ENCODE data around the gene ITGA11.

The ITGA11 gene

GRCh38 chr15:68377766-68378165 is 54.2 kb downstream of the ITGA11 start:
- TF ChIP-seq CTCF (IDR thresholded peaks at IDR 0.05; ENCODE audit: insufficient read depth, low read length) = no peak
- no peak for TF ChIP-seq SPI1 (IDR thresholded peaks at IDR 0.05; ENCODE audit: borderline replicate concordance, low read depth)
- TF ChIP-seq, protein P1, sequence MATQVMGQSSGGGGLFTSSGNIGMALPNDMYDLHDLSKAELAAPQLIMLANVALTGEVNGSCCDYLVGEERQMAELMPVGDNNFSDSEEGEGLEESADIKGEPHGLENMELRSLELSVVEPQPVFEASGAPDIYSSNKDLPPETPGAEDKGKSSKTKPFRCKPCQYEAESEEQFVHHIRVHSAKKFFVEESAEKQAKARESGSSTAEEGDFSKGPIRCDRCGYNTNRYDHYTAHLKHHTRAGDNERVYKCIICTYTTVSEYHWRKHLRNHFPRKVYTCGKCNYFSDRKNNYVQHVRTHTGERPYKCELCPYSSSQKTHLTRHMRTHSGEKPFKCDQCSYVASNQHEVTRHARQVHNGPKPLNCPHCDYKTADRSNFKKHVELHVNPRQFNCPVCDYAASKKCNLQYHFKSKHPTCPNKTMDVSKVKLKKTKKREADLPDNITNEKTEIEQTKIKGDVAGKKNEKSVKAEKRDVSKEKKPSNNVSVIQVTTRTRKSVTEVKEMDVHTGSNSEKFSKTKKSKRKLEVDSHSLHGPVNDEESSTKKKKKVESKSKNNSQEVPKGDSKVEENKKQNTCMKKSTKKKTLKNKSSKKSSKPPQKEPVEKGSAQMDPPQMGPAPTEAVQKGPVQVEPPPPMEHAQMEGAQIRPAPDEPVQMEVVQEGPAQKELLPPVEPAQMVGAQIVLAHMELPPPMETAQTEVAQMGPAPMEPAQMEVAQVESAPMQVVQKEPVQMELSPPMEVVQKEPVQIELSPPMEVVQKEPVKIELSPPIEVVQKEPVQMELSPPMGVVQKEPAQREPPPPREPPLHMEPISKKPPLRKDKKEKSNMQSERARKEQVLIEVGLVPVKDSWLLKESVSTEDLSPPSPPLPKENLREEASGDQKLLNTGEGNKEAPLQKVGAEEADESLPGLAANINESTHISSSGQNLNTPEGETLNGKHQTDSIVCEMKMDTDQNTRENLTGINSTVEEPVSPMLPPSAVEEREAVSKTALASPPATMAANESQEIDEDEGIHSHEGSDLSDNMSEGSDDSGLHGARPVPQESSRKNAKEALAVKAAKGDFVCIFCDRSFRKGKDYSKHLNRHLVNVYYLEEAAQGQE (IDR thresholded peaks at IDR 0.05; ENCODE audit: insufficient replicate concordance, low read depth) = no peak
- no peak for TF ChIP-seq GABPA (IDR thresholded peaks at IDR 0.05; ENCODE audit: low read depth)
- TF ChIP-seq POLR2AphosphoS5 (IDR thresholded peaks at IDR 0.05; ENCODE audit: low read depth) = no peak
- H3K27ac ChIP-seq (replicated peaks) = no peak overlapping the region
- no peaks in the 10 kb centered on the region for H3K27me3 ChIP-seq (ENCODE audit: insufficient read depth, poor library complexity, severe bottlenecking)
- no peak overlapping the region for H3K4me3 ChIP-seq (replicated peaks; ENCODE audit: insufficient read depth, low read length)
- no peak for DNase-seq (ENCODE audit: low read depth in 1 of 2, low spot score in 1 of 2)

DNA sequence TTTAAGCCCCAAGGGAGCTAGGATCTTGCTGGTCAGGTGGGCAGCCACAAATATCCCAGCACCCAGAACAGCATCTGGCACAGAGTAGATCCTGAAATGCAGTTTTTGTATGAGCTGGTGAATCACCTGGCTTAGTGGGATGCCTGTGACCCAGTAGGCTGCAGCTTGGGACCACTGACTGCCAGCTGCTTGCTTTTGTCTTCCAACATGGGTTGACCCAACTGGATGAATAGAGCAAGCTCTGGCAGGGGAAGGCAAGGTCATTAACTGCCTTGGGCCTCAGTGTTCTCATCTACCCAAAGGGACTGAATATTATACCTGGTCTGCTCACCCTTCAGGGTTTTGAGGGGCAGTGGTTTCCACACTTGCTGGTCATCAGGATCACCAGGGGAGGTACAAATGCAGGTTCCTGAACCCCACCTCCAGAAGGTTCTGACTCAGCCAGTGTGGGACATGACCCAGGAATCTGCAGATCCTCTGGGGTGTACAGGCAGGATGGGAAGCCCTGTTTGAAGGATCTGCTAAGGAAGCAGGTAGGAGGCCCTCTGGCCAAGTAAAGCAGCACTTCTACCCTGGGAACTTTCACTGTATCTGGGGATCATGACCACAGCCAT is 55.4 kb downstream of the ITGA11 start:
- no peak for DNase-seq (ENCODE audit: low read depth in 1 of 2, low spot score in 1 of 2)
- TF ChIP-seq GABPA (IDR thresholded peaks at IDR 0.05; ENCODE audit: low read depth) = no peak
- TF ChIP-seq SPI1 (IDR thresholded peaks at IDR 0.05; ENCODE audit: borderline replicate concordance, low read depth) = no peak
- TF ChIP-seq, protein P1 (IDR thresholded peaks at IDR 0.05; ENCODE audit: insufficient replicate concordance, low read depth) = no peak
- no peak for TF ChIP-seq POLR2AphosphoS5 (IDR thresholded peaks at IDR 0.05; ENCODE audit: low read depth)
- TF ChIP-seq CTCF (IDR thresholded peaks at IDR 0.05; ENCODE audit: insufficient read depth, low read length) = no peak
- H3K27me3 ChIP-seq (ENCODE audit: insufficient read depth, poor library complexity, severe bottlenecking) = no peaks in the 10 kb centered on the region
- H3K4me3 ChIP-seq (replicated peaks; ENCODE audit: insufficient read depth, low read length) = no peak overlapping the region
- no peak overlapping the region for H3K27ac ChIP-seq (replicated peaks)

GRCh38 chr15:68375716-68376220 is 56.2 kb downstream of the ITGA11 start:
- no peak overlapping the region for H3K4me3 ChIP-seq (replicated peaks; ENCODE audit: insufficient read depth, low read length)
- no peak overlapping the region for H3K27ac ChIP-seq (replicated peaks)
- DNase-seq (ENCODE audit: low read depth in 1 of 2, low spot score in 1 of 2) = no peak
- no peak for TF ChIP-seq POLR2AphosphoS5 (IDR thresholded peaks at IDR 0.05; ENCODE audit: low read depth)
- no peak for TF ChIP-seq GABPA (IDR thresholded peaks at IDR 0.05; ENCODE audit: low read depth)
- TF ChIP-seq, protein P1 (IDR thresholded peaks at IDR 0.05; ENCODE audit: insufficient replicate concordance, low read depth) = no peak
- no peak for TF ChIP-seq CTCF (IDR thresholded peaks at IDR 0.05; ENCODE audit: insufficient read depth, low read length)
- TF ChIP-seq SPI1 (IDR thresholded peaks at IDR 0.05; ENCODE audit: borderline replicate concordance, low read depth) = no peak
- H3K27me3 ChIP-seq (ENCODE audit: insufficient read depth, poor library complexity, severe bottlenecking) = no peaks in the 10 kb centered on the region

Measured in HL-60 (cell line).